Erythroblast (primary cell): ENCODE data around the gene NR2F1-AS1.

ENCODE experiments used
- GATA1 ChIP-seq: IDR thresholded peaks from 2 replicates; pipeline ENCODE4 v1.6.1; 2011; ENCODE audit warnings: low read depth, mild to moderate bottlenecking, control low read depth, low read length, moderate library complexity
- POLR2A ChIP-seq: IDR thresholded peaks from 2 replicates; pipeline ENCODE4 v1.6.1; 2011; ENCODE audit warnings: mild to moderate bottlenecking, low read length

DNA sequence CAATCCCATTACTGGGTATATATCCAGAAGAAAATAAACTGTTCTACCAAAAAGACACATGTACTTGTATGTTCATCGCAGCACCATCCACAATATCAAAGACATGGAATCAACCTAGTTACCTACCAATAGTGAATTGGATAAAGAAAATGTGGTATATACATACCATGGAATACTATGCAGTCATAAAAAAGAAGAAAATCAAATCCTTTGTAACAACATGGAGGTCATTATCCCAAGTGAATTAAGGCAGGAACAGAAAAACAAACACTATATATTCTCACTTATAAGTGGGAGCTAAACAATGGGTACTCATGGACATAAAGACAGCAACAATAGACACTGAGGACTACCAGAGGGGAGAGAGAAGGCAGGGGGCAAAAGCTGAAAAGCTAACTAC, 67.7 kb downstream of the NR2F1-AS1 start:
- TF ChIP-seq POLR2A, result no peak
- TF ChIP-seq GATA1, result no peak
